Activated CD4-positive, alpha-beta T cell treated with anti-CD3 and anti-CD28 coated beads for 48 hours (primary cell): ENCODE results near the gene NUP205.

ENCODE experiments used
- DNase-seq: peaks from one replicate; pipeline ENCODE4 v3.0.0-alpha.2; 2020

Gene NUP205

GRCh38 chr7:135557455-135558336, at the start of gene NUP205:
Gene NUP205 (plus strand): TSS chr7:135557917. CDS start chr7:135557945, 28 bp downstream.
- DNase-seq, result peak; percentile 79

DNA sequence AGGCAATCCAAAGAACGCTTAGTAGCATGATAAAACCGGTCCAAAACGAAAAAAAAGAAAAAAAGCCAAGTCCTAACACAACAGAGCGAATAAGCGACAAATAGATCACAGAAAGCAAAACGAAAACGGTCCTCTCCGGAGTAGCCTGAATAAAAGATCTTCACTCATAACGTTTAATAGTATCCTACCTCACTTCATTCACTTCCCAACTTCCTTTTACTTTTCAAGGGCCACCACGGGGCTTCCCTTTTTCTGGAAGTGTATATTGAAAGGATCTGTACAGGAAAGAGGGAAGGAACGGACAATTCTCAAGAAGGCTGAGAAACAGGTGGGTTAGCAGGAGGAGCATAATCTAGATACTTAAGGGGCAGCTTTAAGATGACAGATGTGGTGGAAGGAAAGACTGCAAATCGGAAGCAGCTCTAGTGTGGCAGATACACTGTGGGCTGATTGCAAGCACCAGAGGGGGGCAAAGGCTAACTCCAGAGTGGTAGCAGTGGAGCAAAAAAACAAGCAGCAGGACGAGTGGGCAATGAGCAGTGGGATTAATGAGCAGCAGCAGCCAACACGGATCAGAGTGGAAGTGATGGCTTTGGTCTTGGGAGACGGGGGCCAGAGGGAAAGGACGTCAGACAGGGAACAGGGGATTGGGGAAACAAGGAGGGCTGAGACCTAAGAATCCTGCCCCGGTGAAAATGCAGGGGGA, 48.7 kb upstream of the NUP205 start:
- DNase-seq, result peak; percentile 27

GRCh38 chr7:135509589-135509838, 48.2 kb upstream of the NUP205 start:
- no peak for DNase-seq

DNA sequence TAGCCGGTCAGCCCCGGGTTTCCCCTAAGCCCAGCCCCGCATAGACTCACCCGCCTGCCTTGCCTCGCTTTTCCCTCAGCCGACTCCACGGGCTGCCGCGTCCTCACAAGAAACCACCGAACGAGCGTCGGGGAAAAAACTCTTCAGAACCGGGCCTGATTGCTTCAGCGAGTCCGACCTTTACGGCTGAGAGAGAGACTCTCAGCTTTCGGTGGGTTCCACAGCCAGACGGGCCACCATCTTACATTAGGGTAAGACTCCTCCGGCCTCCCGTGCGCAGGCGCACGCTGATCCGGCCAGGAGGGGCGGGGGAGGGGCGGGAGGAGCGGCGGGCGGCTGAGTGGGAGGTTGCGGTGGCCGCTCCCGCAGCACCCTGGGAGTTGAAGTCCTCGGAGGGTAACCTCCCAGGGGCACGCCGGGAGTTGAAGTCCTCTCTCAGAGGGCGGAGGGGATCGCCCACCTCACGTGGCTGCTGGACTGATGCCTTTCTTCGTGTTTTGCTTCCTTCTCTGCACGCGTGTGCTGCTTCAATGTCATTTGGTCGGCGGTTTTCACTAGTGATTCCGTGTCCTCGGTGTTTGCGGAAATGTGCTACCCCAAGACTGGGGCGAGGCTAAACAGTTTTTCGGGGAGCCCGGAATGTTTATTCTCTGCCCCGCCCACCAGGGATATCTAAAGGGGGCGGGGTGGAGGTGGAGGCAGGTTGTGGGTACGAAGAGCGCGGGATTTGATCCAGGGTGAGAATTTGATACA, 47.7 kb upstream of the NUP205 start, which contains the start of gene CNOT4:
Gene CNOT4, minus strand, starts transcription at position 264 of the 753 bp plus-strand sequence. CDS start 71,771 bp downstream, outside the sequence.
- DNase-seq, result peak; percentile 97

DNA sequence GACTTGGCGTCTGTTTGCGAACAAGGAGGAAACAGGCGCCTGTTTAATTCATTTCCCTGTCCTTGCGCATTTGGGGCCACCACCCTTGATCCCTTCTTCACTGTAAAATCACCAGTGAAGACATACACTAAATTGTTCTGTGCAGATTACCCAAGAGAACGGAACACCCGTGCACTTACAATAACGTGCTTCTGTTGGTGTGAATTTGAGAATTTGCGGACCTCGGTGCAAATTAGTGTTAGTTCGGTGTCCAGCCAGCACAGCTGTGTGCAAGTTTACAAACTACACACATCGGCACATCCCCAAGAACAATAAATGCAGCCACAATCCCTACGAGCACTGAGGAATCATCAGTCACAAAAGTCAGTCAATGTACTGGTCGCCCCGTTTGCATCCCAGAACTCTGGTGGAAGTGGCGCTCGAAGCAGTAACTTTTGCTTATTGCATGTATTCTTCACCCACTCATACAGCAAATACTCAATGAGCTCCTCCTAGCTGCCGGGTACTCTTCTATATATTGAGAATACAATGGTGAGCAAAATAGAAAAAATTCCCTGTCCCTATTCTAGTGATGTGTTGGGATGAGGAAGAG, 47.0 kb upstream of the NUP205 start:
- DNase-seq, result peak; percentile 8

DNA sequence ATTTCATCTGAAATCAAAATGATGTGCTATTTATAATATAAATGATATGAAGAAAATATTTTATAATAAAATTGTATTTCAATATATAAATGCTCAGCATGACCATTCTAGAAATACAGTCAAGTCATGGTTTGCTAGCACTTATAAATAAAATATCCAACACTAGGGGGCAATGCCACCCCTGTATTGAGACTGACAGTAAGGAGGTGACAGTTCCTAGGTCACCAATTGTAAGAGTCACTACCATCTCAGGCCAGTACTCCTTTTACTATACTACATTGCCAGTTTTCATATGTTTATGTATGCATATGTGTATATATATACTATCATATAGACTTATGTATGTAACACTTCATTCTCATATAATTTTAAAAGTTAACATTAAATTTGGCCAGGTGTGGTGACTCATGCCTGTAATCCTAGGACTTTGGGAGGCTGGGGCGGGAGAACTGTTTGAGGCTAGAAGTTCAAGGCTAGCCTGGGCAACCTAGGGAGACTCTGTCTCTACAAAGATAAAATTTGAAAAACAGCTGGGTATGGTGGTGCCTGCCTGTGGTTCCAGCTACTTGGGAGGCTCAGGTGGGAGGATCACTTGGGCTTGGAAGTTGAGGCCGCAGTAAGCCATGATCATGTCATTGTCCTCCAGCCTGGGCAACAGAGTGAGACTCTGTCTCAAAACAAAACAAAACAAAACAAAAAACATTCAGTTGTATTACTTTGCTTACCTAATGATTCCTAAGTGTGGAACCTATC, 45.4 kb upstream of the NUP205 start:
- DNase-seq, result peak; percentile 19

- DNase-seq, result no peak
Observed at GRCh38 chr7:135514856-135515255, 42.9 kb upstream of the NUP205 start.

GRCh38 chr7:135517060-135517459, 40.7 kb upstream of the NUP205 start:
- DNase-seq, result no peak

- no peak for DNase-seq
Observed at GRCh38 chr7:135518748-135519147, 39.0 kb upstream of the NUP205 start.

- DNase-seq, result no peak
Observed at GRCh38 chr7:135519233-135519688, 38.5 kb upstream of the NUP205 start.

GRCh38 chr7:135519871-135520270, 37.8 kb upstream of the NUP205 start:
- no peak for DNase-seq

GRCh38 chr7:135522509-135522908, 35.2 kb upstream of the NUP205 start:
- no peak for DNase-seq

DNA sequence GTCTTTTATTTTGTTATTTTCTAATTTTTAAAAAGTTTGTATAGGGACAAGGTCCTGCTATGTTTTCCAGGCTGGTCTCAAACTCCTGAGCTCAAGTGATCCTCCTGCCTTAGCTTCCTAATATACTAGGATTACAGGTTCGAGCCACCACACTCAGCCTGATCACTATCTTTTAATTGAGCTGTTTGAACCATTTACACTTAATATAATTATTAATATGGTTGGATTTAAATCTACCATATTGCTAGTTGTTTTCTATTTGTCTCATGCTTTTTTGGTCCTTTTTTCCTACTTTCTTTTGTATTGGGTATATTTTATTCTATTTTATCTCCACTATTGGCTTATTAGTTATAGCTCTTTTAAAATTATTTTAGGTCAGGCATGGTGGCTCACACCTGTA, 34.6 kb upstream of the NUP205 start:
- no peak for DNase-seq

DNA sequence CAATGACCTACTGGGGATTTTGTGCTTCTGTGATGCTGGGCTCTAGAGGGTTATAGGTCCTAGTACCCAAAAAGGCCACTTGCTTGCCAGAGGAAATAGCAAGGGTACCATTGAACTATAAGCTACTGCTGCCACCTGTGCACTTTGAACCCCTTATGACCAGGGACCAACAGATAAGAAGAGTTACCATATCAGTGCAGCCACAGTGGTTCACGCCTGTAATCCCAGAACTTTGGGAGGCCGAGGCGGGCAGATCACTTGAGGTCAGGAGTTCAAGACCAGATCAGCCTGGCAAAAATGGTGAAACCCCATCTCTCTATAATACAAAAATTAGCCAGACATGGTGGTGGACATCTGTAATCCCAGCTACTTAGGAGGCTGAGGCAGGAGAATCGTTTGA, 32.3 kb upstream of the NUP205 start:
- no peak for DNase-seq

GRCh38 chr7:135527025-135527424, 30.7 kb upstream of the NUP205 start:
- no peak for DNase-seq

DNA sequence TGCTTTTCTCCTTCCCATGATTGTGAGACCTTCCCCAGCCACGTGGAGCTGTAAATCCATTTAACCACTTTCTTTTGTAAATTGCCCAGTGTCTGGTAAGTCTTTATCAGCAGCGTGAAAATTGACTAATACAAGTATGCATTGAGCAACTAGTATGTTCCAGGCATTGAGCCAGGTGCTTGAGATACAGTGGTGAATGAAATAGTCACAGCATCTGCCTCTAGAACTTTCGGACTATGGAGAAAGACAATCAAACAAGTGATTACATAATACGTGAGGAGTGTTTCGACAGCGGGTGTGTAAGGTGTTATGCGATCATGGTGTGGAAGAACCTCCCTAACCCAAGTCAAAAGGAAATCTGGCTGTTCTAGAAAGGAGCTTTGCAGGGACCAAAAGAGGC, 21.6 kb upstream of the NUP205 start:
- no peak for DNase-seq

- no peak for DNase-seq
Observed at GRCh38 chr7:135537453-135537852, 20.3 kb upstream of the NUP205 start.

- DNase-seq, result no peak
Observed at GRCh38 chr7:135537905-135538304, 19.8 kb upstream of the NUP205 start.

DNA sequence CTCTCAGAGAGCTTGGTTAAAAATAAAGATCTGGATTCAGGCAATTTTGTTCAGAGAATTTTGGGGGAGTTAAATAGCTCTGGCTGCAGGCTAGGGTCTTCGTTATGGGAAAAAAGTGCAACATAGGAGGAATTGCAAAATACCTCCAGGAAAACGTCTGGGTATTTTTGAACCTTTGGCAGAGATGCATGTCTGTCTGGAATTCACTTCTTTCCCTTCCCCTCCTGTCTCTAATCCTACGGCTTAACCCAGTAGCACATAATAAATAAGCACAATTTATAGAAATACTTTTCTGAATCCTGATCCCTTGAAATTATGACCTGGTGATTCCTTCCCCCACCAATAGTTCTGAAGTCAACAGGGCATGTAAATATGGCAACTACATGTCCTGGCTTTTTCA, 19.3 kb upstream of the NUP205 start:
- DNase-seq, result no peak

DNA sequence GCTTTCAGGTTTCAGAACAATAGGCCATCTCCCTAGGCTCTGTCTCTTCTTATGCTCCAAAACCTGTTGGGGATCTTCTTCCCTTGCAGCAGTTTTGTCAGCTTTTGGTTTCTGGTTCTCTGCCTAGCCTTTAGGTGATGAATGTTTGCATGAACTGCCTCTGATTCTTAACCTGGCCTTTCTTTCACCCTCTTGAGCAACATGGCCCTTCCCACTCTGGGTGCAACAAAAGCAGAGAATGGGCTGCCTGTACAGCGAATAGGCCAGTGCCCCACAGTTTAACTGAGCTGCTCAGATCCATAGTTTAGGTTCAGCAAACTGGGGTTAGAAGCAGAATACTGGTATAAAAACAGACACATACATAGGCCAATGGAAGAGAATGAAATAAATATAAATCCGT, 18.1 kb upstream of the NUP205 start:
- no peak for DNase-seq

DNA sequence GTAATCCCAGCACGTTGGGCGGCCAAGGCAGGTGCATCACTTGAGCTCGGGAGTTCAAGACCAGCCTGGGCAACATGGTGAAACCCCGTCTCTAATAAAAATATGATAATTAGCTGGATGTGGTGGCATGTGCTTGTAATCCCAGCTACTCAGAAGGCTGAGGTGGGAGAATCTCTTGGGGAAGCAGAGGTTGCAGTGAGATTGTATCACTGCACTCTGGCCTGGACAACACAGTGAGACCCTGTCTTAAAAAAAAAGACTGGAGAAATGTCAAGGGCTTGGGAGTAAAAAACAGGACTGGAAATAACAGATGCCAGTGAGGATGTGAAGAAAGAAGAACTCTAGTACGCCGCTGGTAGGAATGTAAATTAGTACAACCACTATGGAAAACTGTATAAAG, 16.7 kb upstream of the NUP205 start:
- DNase-seq, result no peak

DNA sequence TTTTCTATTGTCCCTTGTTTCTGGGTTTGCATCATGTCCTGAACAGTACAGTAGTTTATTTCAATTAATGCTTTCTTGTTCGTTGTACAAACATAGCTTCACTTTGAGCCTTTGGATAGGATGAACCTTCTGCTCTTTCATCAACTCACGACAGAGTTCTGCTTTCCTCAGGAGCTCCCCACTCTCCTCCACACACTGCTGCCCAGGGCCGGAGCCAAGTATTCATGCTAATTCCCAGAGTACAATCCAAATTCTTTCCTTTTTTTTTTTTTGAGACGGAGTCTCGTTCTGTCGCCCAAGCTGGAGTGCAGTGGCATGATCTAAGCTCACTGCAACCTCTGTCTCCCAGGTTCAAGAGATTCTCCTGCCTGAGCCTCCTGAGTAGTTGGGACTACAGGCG, 7.5 kb upstream of the NUP205 start:
- no peak for DNase-seq
